NCI-H2081 (cell line): ENCODE data around the gene NUDT21.
"Not testable (repeated sequence)": the region's sequence is repeated elsewhere in the genome, so short reads cannot be mapped to it uniquely, and the experiment has no call there.

Experiments
- DNase-seq, 2 experiments: peaks; one replicate each; lab custom pipeline; 2025; lab: John Stamatoyannopoulos, UW

The NUDT21 gene

GRCh38 chr16:56419740-56420548 lies 31.2 kb downstream of the NUDT21 start:
- DNase-seq: no peak

- DNase-seq: no peak
These were observed 34.0 kb downstream of the NUDT21 start for GRCh38 chr16:56417138-56417537.

GRCh38 chr16:56415875-56416274 lies 35.3 kb downstream of the NUDT21 start:
- no peak for DNase-seq

GRCh38 chr16:56414366-56414765 lies 36.8 kb downstream of the NUDT21 start:
- no peak for DNase-seq

- no peak for DNase-seq
These were observed 37.8 kb downstream of the NUDT21 start for GRCh38 chr16:56413381-56413780.

GRCh38 chr16:56411624-56412023 lies 39.5 kb downstream of the NUDT21 start:
- no peak for DNase-seq

GRCh38 chr16:56411123-56411522 lies 40.0 kb downstream of the NUDT21 start:
- no peak for DNase-seq

- no peak for DNase-seq
These were observed 41.9 kb downstream of the NUDT21 start for GRCh38 chr16:56409195-56409594.

GRCh38 chr16:56408379-56409098 lies 42.6 kb downstream of the NUDT21 start:
- DNase-seq: no peak

- DNase-seq: no peak
These were observed 45.0 kb downstream of the NUDT21 start for GRCh38 chr16:56405977-56406672.

GRCh38 chr16:56401482-56401881 lies 49.6 kb downstream of the NUDT21 start:
- DNase-seq: peak in 1 of 2 experiments; percentile 18

GRCh38 chr16:56400458-56400857 lies 50.7 kb downstream of the NUDT21 start:
- DNase-seq: no peak

- DNase-seq: no peak
These were observed 51.6 kb downstream of the NUDT21 start for GRCh38 chr16:56399486-56399885.

- no peak for DNase-seq
These were observed 52.1 kb downstream of the NUDT21 start for GRCh38 chr16:56399047-56399446.

GRCh38 chr16:56396724-56397123 lies 54.4 kb downstream of the NUDT21 start:
- not testable (repeated sequence) for DNase-seq

- DNase-seq: no peak
These were observed 61.6 kb downstream of the NUDT21 start for GRCh38 chr16:56389554-56389953.

- DNase-seq: no peak
These were observed 62.9 kb downstream of the NUDT21 start for GRCh38 chr16:56388209-56388608.

GRCh38 chr16:56387396-56387795 lies 63.7 kb downstream of the NUDT21 start:
- DNase-seq: no peak

GRCh38 chr16:56384074-56384721 lies 66.9 kb downstream of the NUDT21 start:
- DNase-seq: no peak

- DNase-seq: no peak
These were observed 68.2 kb downstream of the NUDT21 start for GRCh38 chr16:56382901-56383355.

- DNase-seq: no peak
These were observed 68.7 kb downstream of the NUDT21 start for GRCh38 chr16:56382459-56382858.
